GM12892 (cell line): ENCODE results near the gene C11orf24.
"Not testable (repeated sequence)": the region's sequence is repeated elsewhere in the genome, so short reads cannot be mapped to it uniquely, and the experiment has no call there.

ENCODE experiments used
- DNase-seq: peaks from one replicate; pipeline ENCODE4 v3.0.0; 2011; ENCODE audit not compliant: insufficient read length
- FAIRE-seq: peaks from 2 replicates; lab custom pipeline; 2011; peaks lifted over from hg19 to GRCh38; lab: Jason Lieb, UNC
- POLR2A ChIP-seq: IDR thresholded peaks from 2 replicates; pipeline ENCODE4 v1.6.1; 2011; ENCODE audit warnings: low read depth, low read length, control low read depth
- POLR2AphosphoS5 ChIP-seq: IDR thresholded peaks from 2 replicates; pipeline ENCODE4 v1.6.1; 2011; ENCODE audit warnings: low read depth, low read length, control low read depth
- TAF1 ChIP-seq: IDR thresholded peaks from 2 replicates; pipeline ENCODE4 v1.6.1; 2011; ENCODE audit warnings: low read depth, mild to moderate bottlenecking, control low read depth, low read length, borderline replicate concordance

The C11orf24 gene

GRCh38 chr11:68256331-68256741 lies 15.4 kb downstream of the C11orf24 start:
- FAIRE-seq, result no peak
- no peak for DNase-seq
- TF ChIP-seq POLR2A, result no peak
- no peak for TF ChIP-seq POLR2AphosphoS5
- TF ChIP-seq TAF1, result no peak

- TF ChIP-seq POLR2AphosphoS5, result no peak
- TF ChIP-seq POLR2A, result no peak
- no peak for TF ChIP-seq TAF1
- DNase-seq, result no peak
- FAIRE-seq, result no peak
These were observed 16.2 kb downstream of the C11orf24 start for GRCh38 chr11:68255526-68255925.

- DNase-seq (no peak), FAIRE-seq (no peak)
- TF ChIP-seq POLR2AphosphoS5, result no peak
These were observed 17.4 kb downstream of the C11orf24 start for GRCh38 chr11:68254421-68254820.

GRCh38 chr11:68251765-68252164 lies 20.0 kb downstream of the C11orf24 start:
- no peak for DNase-seq
- no peak for FAIRE-seq
- TF ChIP-seq TAF1 (no peak), POLR2A (no peak), POLR2AphosphoS5 (no peak)

- FAIRE-seq, DNase-seq: not testable (repeated sequence)
These were observed 26.9 kb downstream of the C11orf24 start for GRCh38 chr11:68244912-68245311.

- not testable (repeated sequence) for FAIRE-seq, DNase-seq
These were observed 27.9 kb downstream of the C11orf24 start for GRCh38 chr11:68243847-68244246.

- TF ChIP-seq POLR2AphosphoS5, result no peak
- no peak for TF ChIP-seq POLR2A
- TF ChIP-seq TAF1, result no peak
- no peak for DNase-seq
- FAIRE-seq, result no peak
These were observed 29.2 kb downstream of the C11orf24 start for GRCh38 chr11:68242616-68243015.

- no peak for FAIRE-seq
- no peak for DNase-seq
- no peak for TF ChIP-seq POLR2A
- TF ChIP-seq TAF1, result no peak
- TF ChIP-seq POLR2AphosphoS5, result no peak
These were observed 40.2 kb downstream of the C11orf24 start for GRCh38 chr11:68231621-68232020.

GRCh38 chr11:68229601-68230000 lies 42.2 kb downstream of the C11orf24 start:
- DNase-seq, result no peak
- no peak for FAIRE-seq
- TF ChIP-seq POLR2AphosphoS5 (no peak), POLR2A (no peak), TAF1 (no peak)

GRCh38 chr11:68226421-68226820 lies 45.4 kb downstream of the C11orf24 start:
- no peak for TF ChIP-seq POLR2AphosphoS5
- TF ChIP-seq TAF1, result no peak
- no peak for TF ChIP-seq POLR2A
- no peak for DNase-seq
- FAIRE-seq, result no peak

- no peak for TF ChIP-seq POLR2A
- TF ChIP-seq POLR2AphosphoS5, result no peak
- no peak for TF ChIP-seq TAF1
- FAIRE-seq, result no peak
- DNase-seq, result no peak
These were observed 47.2 kb downstream of the C11orf24 start for GRCh38 chr11:68224606-68225005.

GRCh38 chr11:68223275-68223674 lies 48.5 kb downstream of the C11orf24 start:
- TF ChIP-seq POLR2A (no peak), POLR2AphosphoS5 (no peak), TAF1 (no peak)
- DNase-seq, result no peak
- FAIRE-seq, result no peak

GRCh38 chr11:68221406-68221805 lies 50.4 kb downstream of the C11orf24 start:
- DNase-seq (no peak), FAIRE-seq (no peak)
- no peak for TF ChIP-seq TAF1
- TF ChIP-seq POLR2AphosphoS5, result no peak
- no peak for TF ChIP-seq POLR2A
